ENCODE data around the gene SIRPB2.

SIRPB2 gene

GRCh38 chr20:1469925-1470571 is 21.2 kb downstream of the SIRPB2 start:
- DNase-seq: peak; percentile 36 to 42

- no peak for DNase-seq
These were observed 21.8 kb downstream of the SIRPB2 start for GRCh38 chr20:1469306-1469905.

GRCh38 chr20:1468117-1468624 is 23.0 kb downstream of the SIRPB2 start:
- DNase-seq: no peak

GRCh38 chr20:1467355-1468116 is 23.7 kb downstream of the SIRPB2 start:
- no peak for DNase-seq

GRCh38 chr20:1467082-1467354 is 24.2 kb downstream of the SIRPB2 start:
- no peak for DNase-seq

- DNase-seq: peak; percentile 98 to 99
These were observed 24.8 kb downstream of the SIRPB2 start, which contains the start of gene NSFL1C for GRCh38 chr20:1466211-1467081. Gene NSFL1C, minus strand, starts transcription at chr20:1466849. Its CDS starts 25 bp downstream, at chr20:1466824.

GRCh38 chr20:1465470-1466210 is 25.6 kb downstream of the SIRPB2 start:
- DNase-seq: no peak

GRCh38 chr20:1463971-1464570 is 27.1 kb downstream of the SIRPB2 start:
- no peak for DNase-seq

GRCh38 chr20:1462834-1463233 is 28.4 kb downstream of the SIRPB2 start:
- DNase-seq: no peak

- no peak for DNase-seq
These were observed 29.2 kb downstream of the SIRPB2 start for GRCh38 chr20:1462001-1462400.

- DNase-seq: no peak
These were observed 30.9 kb downstream of the SIRPB2 start for GRCh38 chr20:1460275-1460674.

- no peak for DNase-seq
These were observed 33.2 kb downstream of the SIRPB2 start for GRCh38 chr20:1457992-1458391.

GRCh38 chr20:1456300-1456699 is 34.9 kb downstream of the SIRPB2 start:
- no peak for DNase-seq

- DNase-seq: no peak
These were observed 40.2 kb downstream of the SIRPB2 start for GRCh38 chr20:1450926-1451491.

- no peak for DNase-seq
These were observed 41.9 kb downstream of the SIRPB2 start for GRCh38 chr20:1449370-1449769.

- no peak for DNase-seq
These were observed 43.1 kb downstream of the SIRPB2 start for GRCh38 chr20:1448081-1448620.

- no peak for DNase-seq
These were observed 44.7 kb downstream of the SIRPB2 start for GRCh38 chr20:1446536-1446935.

- DNase-seq: no peak
These were observed 48.1 kb downstream of the SIRPB2 start for GRCh38 chr20:1443085-1443484.

GRCh38 chr20:1442304-1442703 is 48.9 kb downstream of the SIRPB2 start:
- DNase-seq: no peak

GRCh38 chr20:1441133-1441532 is 50.1 kb downstream of the SIRPB2 start:
- DNase-seq: no peak

GRCh38 chr20:1440024-1440423 is 51.2 kb downstream of the SIRPB2 start:
- no peak for DNase-seq

Measured in activated T-cell treated with anti-CD3 and anti-CD28 coated beads, Interleukin-2, amount 50 U/mL, for 48 hours (primary cell).